HS-5 (cell line): Measurements from ENCODE around the gene OTC.
A peak's percentile ranks its signal among the peaks of the same experiment; 100 is the strongest.

Source experiments
- DNase-seq: peaks from one replicate; pipeline ENCODE4 v3.0.0-alpha.2; 2012; ENCODE audit warnings: low read depth

Gene OTC

DNA sequence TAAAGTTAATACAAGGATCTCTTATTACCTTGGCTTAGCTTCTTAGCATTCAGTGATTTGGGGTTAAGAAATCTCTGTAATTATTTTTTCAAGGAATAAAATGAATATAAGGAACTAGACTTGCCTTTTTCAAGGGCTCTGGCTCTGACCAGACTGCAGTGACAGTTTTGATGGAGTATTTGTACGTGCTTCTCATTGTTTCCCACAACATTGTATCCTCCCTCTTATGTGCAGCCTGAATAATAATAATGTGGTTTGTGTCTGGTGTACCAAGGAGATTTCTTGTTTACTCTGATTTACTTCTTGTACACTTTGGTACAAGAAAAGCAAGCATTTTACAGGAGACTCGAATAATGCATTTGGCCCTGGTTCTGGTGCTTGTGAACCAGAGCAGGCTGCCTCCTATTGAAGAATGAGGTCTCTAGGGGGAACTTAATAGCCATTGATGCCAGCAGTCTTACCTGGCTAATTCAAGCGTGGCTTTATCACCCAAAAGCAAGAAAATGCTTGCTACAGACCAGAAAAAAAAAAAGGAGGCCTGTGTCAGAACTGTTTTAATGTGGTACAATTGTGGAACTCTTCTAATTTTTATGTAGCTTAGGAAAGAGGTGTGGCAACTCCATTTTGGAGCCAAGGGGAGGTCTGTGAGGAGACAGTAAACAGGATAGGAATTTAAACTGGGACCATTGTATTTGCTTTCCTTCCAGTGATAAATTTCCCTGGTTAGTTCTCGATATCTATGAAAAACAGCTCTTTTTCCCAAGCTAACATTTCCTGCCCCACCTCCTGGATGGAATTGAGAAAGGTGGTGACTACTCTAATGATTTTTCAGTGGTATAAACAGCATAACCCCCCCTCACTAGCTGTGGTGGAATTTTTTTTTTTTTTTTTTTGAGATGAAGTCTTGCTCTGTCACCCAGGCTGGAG, 5.6 kb downstream of the OTC start:
- no peak for DNase-seq

DNA sequence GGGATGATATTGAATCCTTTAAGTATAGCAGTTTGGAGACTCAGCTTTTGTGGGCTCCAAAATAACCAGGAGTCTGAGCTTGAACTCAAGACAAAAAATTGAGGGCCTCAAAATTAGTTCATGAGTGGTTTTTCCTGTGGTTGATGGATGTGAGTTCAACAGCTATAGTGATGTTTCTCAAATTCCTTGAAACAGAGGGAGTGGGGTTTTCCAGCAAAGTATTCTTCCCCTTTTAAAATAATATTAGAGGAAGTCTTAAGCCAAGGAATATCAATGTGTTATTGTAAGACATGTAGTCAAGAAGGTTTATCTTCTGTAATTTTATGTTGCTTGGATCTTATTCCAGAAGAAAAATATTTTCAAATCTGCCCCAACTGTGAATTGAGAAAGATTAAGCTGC, 10.6 kb downstream of the OTC start:
- DNase-seq: no peak

DNA sequence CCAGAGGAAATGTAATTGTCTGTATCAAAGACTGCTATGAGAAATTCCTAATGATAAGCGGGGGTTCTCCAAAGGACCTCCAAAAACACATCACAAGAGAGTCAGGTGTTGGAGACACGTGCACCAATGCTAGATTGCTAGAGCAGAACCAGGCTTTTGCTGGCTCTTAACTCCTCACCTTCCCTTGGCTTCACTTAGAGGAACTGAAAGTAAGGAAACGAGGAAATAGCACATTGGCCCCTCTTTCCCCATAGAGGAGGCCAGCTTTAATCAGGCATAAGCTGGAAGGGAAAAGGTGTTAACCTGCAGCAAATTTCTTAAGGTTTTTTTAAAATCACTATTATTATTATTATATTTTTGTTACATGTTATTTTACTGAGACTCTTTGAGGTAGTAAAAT, 13.6 kb downstream of the OTC start:
- no peak for DNase-seq

- no peak for DNase-seq
These were observed 16.4 kb downstream of the OTC start for GRCh38 chrX:38368774-38369173.

DNA sequence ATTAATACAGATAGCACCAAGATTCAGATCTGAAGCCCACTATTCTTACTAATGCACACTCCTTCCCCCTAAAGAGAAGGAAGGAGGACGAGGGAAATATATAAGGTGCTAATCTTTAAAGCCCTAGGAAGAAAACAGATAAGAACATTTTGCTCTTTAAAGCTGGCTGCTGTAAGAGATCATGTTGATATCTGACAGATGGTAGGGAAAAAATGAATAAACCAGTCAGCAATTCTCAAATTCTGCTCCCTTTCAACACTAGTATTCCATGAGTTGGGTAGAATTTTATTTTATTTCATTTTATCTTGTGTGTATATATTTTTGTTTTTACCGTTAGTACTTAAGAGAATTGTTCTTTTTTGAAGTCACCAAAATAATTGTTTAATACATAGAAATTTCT, 19.2 kb downstream of the OTC start:
- no peak for DNase-seq

GRCh38 chrX:38374431-38374830, 22.0 kb downstream of the OTC start:
- DNase-seq: no peak

DNA sequence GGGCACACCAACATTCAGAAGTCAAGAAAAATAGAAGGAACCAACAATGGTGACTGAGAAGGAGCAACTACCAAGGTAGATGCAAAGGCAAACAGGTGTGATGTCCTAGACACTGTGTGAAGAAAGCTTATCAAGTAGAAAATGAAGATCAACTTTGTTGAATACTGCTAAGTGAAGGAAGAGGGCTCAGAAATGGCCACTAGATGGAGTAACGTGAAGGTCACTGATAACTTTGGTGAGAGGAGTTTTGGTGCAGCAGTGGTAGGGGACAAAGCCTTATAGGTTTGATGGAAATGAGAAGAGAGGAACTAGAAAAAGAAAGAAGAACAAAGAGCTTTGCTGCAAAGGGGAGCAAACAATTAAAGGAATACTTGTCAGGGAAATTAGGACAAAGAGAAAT, 23.5 kb downstream of the OTC start:
- DNase-seq: no peak

- DNase-seq: no peak
These were observed 24.3 kb downstream of the OTC start for GRCh38 chrX:38376747-38377146.

DNA sequence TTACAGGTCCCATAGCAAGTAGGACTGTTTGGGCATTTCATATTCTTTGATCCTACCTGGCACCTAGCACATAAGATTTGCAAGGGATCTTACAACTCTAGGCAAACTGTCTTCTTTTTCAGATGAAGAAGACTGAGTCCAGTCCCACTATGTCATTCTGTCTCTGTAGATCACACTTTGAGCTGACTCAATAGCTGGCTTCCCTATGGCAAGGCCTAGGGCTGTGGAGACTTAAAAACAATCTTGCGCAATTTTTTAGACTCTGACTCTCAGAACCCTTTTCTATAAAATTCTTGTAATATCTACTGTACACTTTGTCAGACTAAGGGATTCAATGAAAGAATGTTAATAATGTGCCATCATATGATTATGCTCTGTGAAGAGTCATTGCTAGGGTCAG, 26.7 kb downstream of the OTC start:
- DNase-seq: no peak

DNA sequence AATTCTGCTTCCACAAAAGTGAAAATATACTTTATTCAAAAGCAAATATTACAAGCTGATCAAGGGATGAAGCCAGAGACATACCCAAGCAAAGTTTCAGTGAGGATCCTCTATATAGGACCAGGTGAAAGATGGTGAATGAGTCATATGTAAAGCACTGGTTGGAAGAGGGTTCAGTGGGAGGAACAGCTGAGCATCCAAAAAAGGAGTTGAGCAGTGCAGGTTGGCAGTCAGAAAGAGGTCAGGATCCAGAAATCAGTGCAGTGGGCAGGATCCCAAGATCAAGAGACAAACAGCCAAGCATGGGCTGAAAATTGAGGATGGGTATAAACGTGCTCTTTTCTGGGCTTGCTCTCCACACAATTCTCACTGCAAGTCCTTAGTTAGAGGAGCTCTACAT, 30.3 kb downstream of the OTC start:
- DNase-seq: no peak

GRCh38 chrX:38400389-38400910, 48.0 kb downstream of the OTC start:
- no peak for DNase-seq

DNA sequence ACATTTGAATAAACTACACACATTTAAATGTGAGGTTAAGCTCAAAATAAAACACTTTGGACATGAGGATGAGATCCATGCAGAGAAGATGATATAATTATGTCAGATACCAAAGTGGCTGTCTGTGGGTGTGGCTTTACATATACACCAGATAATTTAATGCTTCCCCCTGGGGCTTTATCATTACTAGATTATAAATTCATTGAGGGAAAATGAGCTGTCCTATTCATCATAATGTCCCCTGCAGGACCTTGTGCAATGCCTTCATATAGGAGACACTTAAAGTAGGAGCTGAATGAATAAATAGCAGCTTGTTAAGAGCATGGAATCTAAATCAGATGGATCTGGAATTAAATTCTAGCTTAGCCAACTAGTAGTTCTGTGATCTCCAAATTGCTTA, 49.7 kb downstream of the OTC start:
- DNase-seq: no peak

DNA sequence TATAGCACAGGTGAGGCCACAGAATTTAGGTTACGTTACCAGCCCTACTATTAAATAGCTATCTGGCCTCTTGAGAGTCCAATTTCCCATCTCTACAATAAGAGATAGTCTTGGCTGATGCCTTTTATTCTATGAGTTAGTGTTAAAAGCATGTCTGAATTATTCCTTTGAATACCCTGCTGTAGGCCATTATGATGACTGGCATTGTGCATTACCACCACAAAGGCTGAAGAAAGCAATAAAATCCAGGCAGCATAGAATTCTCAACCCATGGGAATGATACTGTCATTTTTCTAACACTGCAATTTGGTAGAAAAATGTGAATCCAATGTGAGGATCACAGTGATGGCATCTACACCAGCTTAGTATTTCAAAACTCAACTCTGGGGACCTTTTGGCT, 51.4 kb downstream of the OTC start:
- no peak for DNase-seq

GRCh38 chrX:38407126-38407525, 54.7 kb downstream of the OTC start:
- no peak for DNase-seq

GRCh38 chrX:38409289-38409688, 56.9 kb downstream of the OTC start:
- DNase-seq: no peak

DNA sequence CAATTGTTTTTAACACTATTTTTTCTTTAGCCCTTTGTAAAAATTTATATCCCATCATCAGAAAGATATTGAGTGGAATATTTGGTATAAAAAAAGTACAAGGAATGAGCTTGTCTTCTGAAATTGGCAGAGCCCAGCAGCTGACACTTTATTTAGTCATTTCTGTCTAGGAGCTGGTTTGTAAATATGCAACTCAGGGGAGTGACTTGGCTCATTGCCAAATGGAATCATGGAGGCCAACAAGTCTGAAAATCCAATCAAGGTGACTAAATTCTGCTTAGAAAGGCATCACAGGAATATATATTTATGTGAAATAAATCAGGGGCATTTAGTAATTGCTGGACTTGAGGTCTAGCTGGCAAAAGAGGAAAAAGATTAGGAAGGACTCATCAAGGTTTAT, 74.4 kb downstream of the OTC start:
- no peak for DNase-seq

- DNase-seq: no peak
These were observed 79.1 kb downstream of the OTC start for GRCh38 chrX:38431525-38431924.

- DNase-seq: no peak
These were observed 82.7 kb downstream of the OTC start for GRCh38 chrX:38435130-38435529.

GRCh38 chrX:38437093-38437492, 84.7 kb downstream of the OTC start:
- DNase-seq: peak; percentile 35

DNA sequence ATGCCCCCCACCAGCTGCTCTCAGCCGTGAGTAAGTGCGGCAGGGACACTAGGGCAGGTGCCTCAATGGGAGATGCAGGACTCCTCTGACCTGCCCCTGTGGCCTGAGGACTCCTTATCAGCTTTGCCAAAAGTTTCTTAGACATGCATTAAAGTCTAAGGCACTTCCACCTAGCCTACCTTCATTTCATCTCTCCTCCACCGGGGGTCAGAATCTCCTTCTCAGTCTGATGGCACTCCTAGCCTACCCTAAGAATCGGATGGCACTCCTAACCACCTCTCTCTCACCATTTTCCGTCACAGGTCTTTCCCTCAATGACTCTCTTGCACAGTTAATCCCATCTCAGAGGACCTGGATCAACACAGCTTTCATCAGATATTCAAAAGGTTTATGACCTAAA, 85.9 kb downstream of the OTC start:
- no peak for DNase-seq

- no peak for DNase-seq
These were observed 100.2 kb downstream of the OTC start for GRCh38 chrX:38452603-38453002.

GRCh38 chrX:38458071-38458470, 105.7 kb downstream of the OTC start:
- no peak for DNase-seq

DNA sequence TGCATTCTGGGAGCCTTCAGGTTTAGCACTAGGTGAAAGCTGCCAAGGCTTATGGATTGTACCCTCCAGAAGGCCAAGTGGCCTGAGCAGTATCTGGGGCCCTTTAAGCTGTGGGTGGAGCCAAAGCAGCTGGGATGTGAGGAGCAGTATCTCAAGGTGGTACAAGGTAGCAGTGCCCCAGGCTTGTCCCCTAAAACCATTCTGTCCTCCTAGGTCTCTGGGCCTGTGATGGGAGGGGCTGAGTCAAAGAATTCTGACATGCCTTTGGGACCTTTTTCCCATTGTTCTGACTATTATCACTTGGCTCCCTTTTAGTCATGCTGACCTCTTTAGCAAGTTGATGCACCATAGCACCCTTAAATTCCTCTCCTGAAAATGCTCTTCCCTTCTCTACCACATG, 109.9 kb downstream of the OTC start:
- DNase-seq: no peak

- DNase-seq: no peak
These were observed 113.3 kb downstream of the OTC start for GRCh38 chrX:38465686-38466085.
